ENCODE results near the gene TNRC6B. TPM values are rescaled to one million over a fixed set of nuclear protein-coding genes. Genes with fewer than 3 reads are reported as not detected.

TNRC6B gene
- total RNA-seq, 1 donor from 2014 or later = 62.0 TPM

- TF ChIP-seq CTCF (IDR thresholded peaks at IDR 0.05; ENCODE audit: partially characterized antibody, unreplicated experiment) = no peak
- Mint-ChIP-seq H3K4me3 (ENCODE audit: unreplicated experiment) (no peak overlapping the region), H3K4me1 (ENCODE audit: low read depth, unreplicated experiment) (no peaks in the 10 kb centered on the region), H3K27ac (ENCODE audit: unreplicated experiment) (no peak overlapping the region), H3K36me3 (ENCODE audit: unreplicated experiment) (no peaks in the 10 kb centered on the region), H3K9me3 (ENCODE audit: unreplicated experiment) (no peaks in the 10 kb centered on the region), H3K27me3 (ENCODE audit: unreplicated experiment) (no peaks in the 10 kb centered on the region)
- DNase-seq = no peak
Measured at GRCh38 chr22:40302149-40302548, 124.4 kb downstream of the TNRC6B start.

- Mint-ChIP-seq H3K27me3 (ENCODE audit: unreplicated experiment) (no peaks in the 10 kb centered on the region), H3K36me3 (ENCODE audit: unreplicated experiment) (no peaks in the 10 kb centered on the region), H3K4me1 (ENCODE audit: low read depth, unreplicated experiment) (no peaks in the 10 kb centered on the region), H3K4me3 (ENCODE audit: unreplicated experiment) (no peak overlapping the region), H3K27ac (ENCODE audit: unreplicated experiment) (no peak overlapping the region), H3K9me3 (ENCODE audit: unreplicated experiment) (peaks cover under 1% of the 10 kb centered on the region)
- no peak for DNase-seq
- no peak for TF ChIP-seq CTCF (IDR thresholded peaks at IDR 0.05; ENCODE audit: partially characterized antibody, unreplicated experiment)
Measured at GRCh38 chr22:40305625-40306024, 127.9 kb downstream of the TNRC6B start.

GRCh38 chr22:40308999-40309573, 131.4 kb downstream of the TNRC6B start:
- Mint-ChIP-seq H3K4me3 (ENCODE audit: unreplicated experiment) (no peak overlapping the region), H3K9me3 (ENCODE audit: unreplicated experiment) (peaks cover 1% of the 10 kb centered on the region), H3K27ac (ENCODE audit: unreplicated experiment) (no peak overlapping the region), H3K27me3 (ENCODE audit: unreplicated experiment) (no peaks in the 10 kb centered on the region), H3K4me1 (ENCODE audit: low read depth, unreplicated experiment) (peaks cover 7% of the 10 kb centered on the region), H3K36me3 (ENCODE audit: unreplicated experiment) (no peaks in the 10 kb centered on the region)
- no peak for TF ChIP-seq CTCF (IDR thresholded peaks at IDR 0.05; ENCODE audit: partially characterized antibody, unreplicated experiment)
- no peak for DNase-seq

GRCh38 chr22:40309631-40310030, 131.9 kb downstream of the TNRC6B start:
- no peak for TF ChIP-seq CTCF (IDR thresholded peaks at IDR 0.05; ENCODE audit: partially characterized antibody, unreplicated experiment)
- H3K27ac Mint-ChIP-seq (ENCODE audit: unreplicated experiment) = no peak overlapping the region
- H3K9me3 Mint-ChIP-seq (ENCODE audit: unreplicated experiment) = peaks cover 1% of the 10 kb centered on the region
- no peaks in the 10 kb centered on the region for H3K27me3 Mint-ChIP-seq (ENCODE audit: unreplicated experiment)
- H3K4me1 Mint-ChIP-seq (ENCODE audit: low read depth, unreplicated experiment) = peaks cover 7% of the 10 kb centered on the region
- DNase-seq = no peak
- H3K4me3 Mint-ChIP-seq (ENCODE audit: unreplicated experiment) = no peak overlapping the region
- peaks cover 5% of the 10 kb centered on the region for H3K36me3 Mint-ChIP-seq (ENCODE audit: unreplicated experiment)

GRCh38 chr22:40310081-40310767, 132.5 kb downstream of the TNRC6B start:
- no peak for DNase-seq
- peaks cover 6% of the 10 kb centered on the region for H3K36me3 Mint-ChIP-seq (ENCODE audit: unreplicated experiment)
- peaks cover 9% of the 10 kb centered on the region for H3K4me1 Mint-ChIP-seq (ENCODE audit: low read depth, unreplicated experiment)
- H3K9me3 Mint-ChIP-seq (ENCODE audit: unreplicated experiment) = peaks cover 1% of the 10 kb centered on the region
- TF ChIP-seq CTCF (IDR thresholded peaks at IDR 0.05; ENCODE audit: partially characterized antibody, unreplicated experiment) = no peak
- H3K27me3 Mint-ChIP-seq (ENCODE audit: unreplicated experiment) = no peaks in the 10 kb centered on the region
- no peak overlapping the region for H3K4me3 Mint-ChIP-seq (ENCODE audit: unreplicated experiment)
- H3K27ac Mint-ChIP-seq (ENCODE audit: unreplicated experiment) = no peak overlapping the region

Data from glutamatergic neuron (in vitro differentiated cells).